Tibial nerve (tissue), 4 donors: ENCODE measurements around the gene HEMK1. TPM values are rescaled to one million over a fixed set of nuclear protein-coding genes. Genes with fewer than 3 reads are reported as not detected.
A peak's percentile ranks its signal among the peaks of the same experiment; 100 is the strongest.

Source experiments
- DNase-seq, 2 donors: peaks; one replicate each; pipeline ENCODE4 v3.0.0-alpha.2; 2019; ENCODE audit warnings: low spot score in 2 of 2
- H3K27ac ChIP-seq, 4 donors: fragments of 200-600 bp; sonication (generic) in 3 of 4; one replicate each; pipeline ENCODE4 v1.5.1; 2017 to 2019; ENCODE audit warnings: mild to moderate bottlenecking in 1 of 4
- H3K27me3 ChIP-seq, 2 donors: fragments of 200-600 bp; sonication (generic) in 1 of 2; one replicate each; pipeline versions ENCODE4 v1.5.1 to v1.6.0; 2017 to 2019
- H3K36me3 ChIP-seq, 3 donors: fragments of 200-600 bp; sonication (generic); one replicate each; pipeline ENCODE4 v1.5.1; 2018 to 2019
- H3K4me1 ChIP-seq, 4 donors: fragments of 200-600 bp; sonication (generic) in 3 of 4; one replicate each; pipeline ENCODE4 v1.5.1; 2017 to 2019
- H3K4me3 ChIP-seq, 4 donors: fragments of 200-600 bp; sonication (generic) in 3 of 4; one replicate each; pipeline ENCODE4 v1.5.1; 2017 to 2019; ENCODE audit warnings: mild to moderate bottlenecking in 1 of 4, moderate library complexity in 1 of 4
- H3K9me3 ChIP-seq, 4 donors: fragments of 200-600 bp; sonication (generic) in 3 of 4; one replicate each; pipeline ENCODE4 v1.5.1; 2017 to 2019
- EP300 ChIP-seq, 2 donors: sonication (generic); formaldehyde crosslinking; IDR thresholded peaks; one replicate each; pipeline ENCODE4 v1.6.1; 2017; ENCODE audit warnings: antibody characterized with exemption in 2 of 2, mild to moderate bottlenecking in 1 of 2
- POLR2A ChIP-seq, 2 donors: fragments of 450-650 bp; IDR thresholded peaks; one replicate each; pipeline ENCODE4 v1.6.1; 2017; ENCODE audit warnings: antibody characterized with exemption in 2 of 2, mild to moderate bottlenecking in 2 of 2, moderate library complexity in 2 of 2
- whole genome bisulfite sequencing, 2 donors: methylation state at CpG; one replicate each; pipeline ENCODE4 v1.1.5; 2018; 5-methylcytosine and 5-hydroxymethylcytosine counted together
- total RNA-seq, 4 donors: library from RNA; depleted of rRNA; stranded (reverse); fragments of >200 nt; gene quantifications; one replicate each; pipeline ENCODE4 v1.1.0, GENCODE V29; 2016
- TF ChIP-seq, protein P1 (sequence below), 5 experiments: fragments of 200-600 bp in 3 of 5; fragments of 450-650 bp in 2 of 5; sonication (generic) in 3 of 5; IDR thresholded peaks; one replicate each; pipeline ENCODE4 v1.5.1; 2016 to 2019; ENCODE audit warnings: antibody characterized with exemption in 5 of 5, mild to moderate bottlenecking in 3 of 5, moderate library complexity in 2 of 5

The HEMK1 gene
- total RNA-seq, 4 donors from 2014 or later = 6.9 to 10.2 (median 8.8) TPM

DNA sequence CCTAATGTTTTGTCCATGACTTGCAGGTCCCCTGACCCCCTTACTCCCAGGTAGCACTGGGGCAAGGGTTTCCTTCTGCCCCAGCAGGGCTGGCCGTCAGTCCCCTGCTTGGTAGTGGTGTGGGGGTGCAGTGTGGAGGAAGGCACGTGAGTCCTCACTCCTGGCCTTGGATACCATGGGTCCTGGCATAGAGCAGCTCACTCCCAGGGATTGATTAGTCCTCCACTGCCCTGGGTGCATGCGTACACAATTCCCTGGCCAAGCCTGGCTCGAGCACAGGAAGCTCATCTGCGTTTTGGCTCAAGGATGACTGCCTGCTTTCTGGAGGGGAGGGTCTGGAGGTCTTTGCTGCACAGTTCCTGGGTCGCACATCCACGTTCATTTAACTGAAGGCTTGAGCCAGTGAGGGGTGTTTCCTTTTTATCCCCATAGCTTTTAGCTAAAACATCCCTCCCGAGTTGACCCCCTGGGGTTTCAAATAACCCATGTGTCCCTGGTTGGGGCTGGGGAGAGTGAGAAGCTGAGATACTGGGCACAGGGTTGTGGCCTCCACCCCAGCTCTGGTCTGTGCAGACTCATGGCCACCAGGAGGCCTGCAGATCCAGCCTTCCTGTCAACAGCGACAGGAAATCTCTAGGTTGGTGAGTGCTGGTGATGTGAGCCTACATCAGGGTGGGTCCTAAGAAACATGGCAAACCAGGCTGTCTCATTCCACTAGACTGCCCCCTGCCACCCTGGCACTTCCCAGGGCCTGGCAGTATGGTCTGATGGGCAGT, 11.5 kb downstream of the HEMK1 start:
- TF ChIP-seq EP300 (IDR thresholded peaks at IDR 0.05) = no peak
- TF ChIP-seq, protein P1, sequence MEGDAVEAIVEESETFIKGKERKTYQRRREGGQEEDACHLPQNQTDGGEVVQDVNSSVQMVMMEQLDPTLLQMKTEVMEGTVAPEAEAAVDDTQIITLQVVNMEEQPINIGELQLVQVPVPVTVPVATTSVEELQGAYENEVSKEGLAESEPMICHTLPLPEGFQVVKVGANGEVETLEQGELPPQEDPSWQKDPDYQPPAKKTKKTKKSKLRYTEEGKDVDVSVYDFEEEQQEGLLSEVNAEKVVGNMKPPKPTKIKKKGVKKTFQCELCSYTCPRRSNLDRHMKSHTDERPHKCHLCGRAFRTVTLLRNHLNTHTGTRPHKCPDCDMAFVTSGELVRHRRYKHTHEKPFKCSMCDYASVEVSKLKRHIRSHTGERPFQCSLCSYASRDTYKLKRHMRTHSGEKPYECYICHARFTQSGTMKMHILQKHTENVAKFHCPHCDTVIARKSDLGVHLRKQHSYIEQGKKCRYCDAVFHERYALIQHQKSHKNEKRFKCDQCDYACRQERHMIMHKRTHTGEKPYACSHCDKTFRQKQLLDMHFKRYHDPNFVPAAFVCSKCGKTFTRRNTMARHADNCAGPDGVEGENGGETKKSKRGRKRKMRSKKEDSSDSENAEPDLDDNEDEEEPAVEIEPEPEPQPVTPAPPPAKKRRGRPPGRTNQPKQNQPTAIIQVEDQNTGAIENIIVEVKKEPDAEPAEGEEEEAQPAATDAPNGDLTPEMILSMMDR (IDR thresholded peaks at IDR 0.05) = no peak
- TF ChIP-seq POLR2A (IDR thresholded peaks at IDR 0.05) = no peak
- H3K4me1 ChIP-seq = peaks cover 0 to 5% (median 0%) of the 10 kb centered on the region in 4 donors
- no peak for DNase-seq
- no peaks in the 10 kb centered on the region for H3K9me3 ChIP-seq
- H3K36me3 ChIP-seq = peaks cover 0 to 93% (median 0%) of the 10 kb centered on the region in 3 donors
- no peak overlapping the region for H3K27ac ChIP-seq
- no peaks in the 10 kb centered on the region for H3K27me3 ChIP-seq
- H3K4me3 ChIP-seq = no peak overlapping the region
- 76 to 77% methylated on average over 9 of the region's 9 CpGs for WGBS, 2 donors

DNA sequence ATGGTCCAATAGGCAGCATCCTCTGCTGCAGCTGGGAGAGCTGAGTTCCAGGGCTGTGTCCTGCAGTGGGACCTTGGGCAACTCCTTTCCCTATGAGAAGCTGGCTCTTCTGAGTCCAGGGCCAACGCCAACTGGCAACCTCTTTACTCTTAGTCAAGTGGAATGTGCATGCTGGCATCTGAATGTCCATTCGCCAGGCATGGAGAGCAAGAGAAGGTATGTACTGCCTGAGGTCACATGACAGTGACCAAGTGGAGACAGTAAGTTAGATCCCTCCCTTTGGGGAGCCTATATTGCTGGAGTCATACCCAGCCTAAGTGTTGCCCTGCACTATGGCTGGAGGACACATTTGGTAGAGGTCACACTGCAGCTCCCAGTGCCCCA, 12.1 kb downstream of the HEMK1 start:
- no peak for TF ChIP-seq EP300 (IDR thresholded peaks at IDR 0.05)
- no peak for TF ChIP-seq POLR2A (IDR thresholded peaks at IDR 0.05)
- TF ChIP-seq, protein P1 (IDR thresholded peaks at IDR 0.05) = no peak
- no peak overlapping the region for H3K4me3 ChIP-seq
- no peak overlapping the region for H3K27ac ChIP-seq
- no peaks in the 10 kb centered on the region for H3K27me3 ChIP-seq
- H3K36me3 ChIP-seq = peaks cover 0 to 87% (median 0%) of the 10 kb centered on the region in 3 donors
- DNase-seq = no peak
- 86 to 92% methylated on average over 2 of the region's 2 CpGs for WGBS, 2 donors
- peaks cover 0 to 5% (median 0%) of the 10 kb centered on the region in 4 donors for H3K4me1 ChIP-seq
- no peaks in the 10 kb centered on the region for H3K9me3 ChIP-seq

DNA sequence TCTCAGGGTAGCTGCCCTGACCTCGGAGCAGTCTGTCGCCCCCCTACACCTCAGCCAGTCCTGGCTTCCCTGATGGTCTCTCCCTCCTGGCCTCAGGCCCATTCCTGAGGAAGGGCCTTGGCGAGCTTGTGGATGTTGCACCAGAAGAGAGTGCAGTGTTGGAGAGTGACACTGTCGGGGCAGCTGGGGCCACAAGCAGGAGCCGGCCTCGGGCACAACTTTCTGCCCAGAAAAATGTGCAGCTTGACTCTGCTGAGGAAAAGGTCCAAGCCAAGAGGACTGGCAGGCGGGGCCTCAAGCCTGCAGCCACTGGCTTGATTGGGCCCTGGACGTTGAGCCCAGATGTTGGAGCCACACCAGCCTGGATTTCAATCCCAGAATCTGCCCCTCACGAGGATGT, 12.8 kb downstream of the HEMK1 start:
- Histone ChIP-seq H3K27ac (peak overlapping the region in 1 of 4 donors; percentile 26), H3K27me3 (no peaks in the 10 kb centered on the region), H3K9me3 (no peaks in the 10 kb centered on the region), H3K36me3 (peaks cover 0 to 81% (median 0%) of the 10 kb centered on the region in 3 donors), H3K4me3 (no peak overlapping the region), H3K4me1 (peaks cover 0 to 5% (median 0%) of the 10 kb centered on the region in 4 donors)
- TF ChIP-seq, protein P1 (IDR thresholded peaks at IDR 0.05) = no peak
- TF ChIP-seq POLR2A (IDR thresholded peaks at IDR 0.05) = no peak
- no peak for TF ChIP-seq EP300 (IDR thresholded peaks at IDR 0.05)
- WGBS, 2 donors = 68 to 73% methylated on average over 3 to 9 of the region's 9 CpGs
- DNase-seq = no peak

DNA sequence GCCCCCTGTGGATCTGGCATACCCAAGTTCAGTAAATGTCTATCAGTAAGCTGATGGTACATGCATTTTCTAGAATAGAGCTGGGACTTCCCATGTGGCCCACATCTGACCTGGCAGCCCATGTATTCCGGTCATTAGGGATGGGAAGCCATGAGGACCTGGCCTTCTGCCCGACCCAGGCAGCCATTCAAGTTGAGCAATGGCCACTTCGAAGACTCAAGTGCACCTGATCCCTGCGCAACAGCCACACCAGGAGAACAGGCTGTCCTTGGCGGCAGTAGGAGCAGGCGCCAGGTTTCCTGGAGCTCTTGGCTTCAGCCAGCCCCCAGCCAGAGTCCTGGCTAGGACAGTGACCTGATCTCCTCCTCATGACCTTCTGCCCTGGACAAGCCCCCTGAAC, 14.6 kb downstream of the HEMK1 start:
- no peaks in the 10 kb centered on the region for H3K9me3 ChIP-seq
- no peaks in the 10 kb centered on the region for H3K27me3 ChIP-seq
- H3K27ac ChIP-seq = peak overlapping the region in 1 of 4 donors; percentile 61
- peak; percentile 63 to 78 for DNase-seq
- H3K36me3 ChIP-seq = peaks cover 0 to 63% (median 0%) of the 10 kb centered on the region in 3 donors
- H3K4me3 ChIP-seq = no peak overlapping the region
- peak; percentile 64 to 87 for TF ChIP-seq EP300 (IDR thresholded peaks at IDR 0.05)
- TF ChIP-seq, protein P1 (IDR thresholded peaks at IDR 0.05) = no peak
- peaks cover 0 to 5% (median 0%) of the 10 kb centered on the region in 4 donors for H3K4me1 ChIP-seq
- 90 to 95% methylated on average over 4 to 6 of the region's 6 CpGs for WGBS, 2 donors

DNA sequence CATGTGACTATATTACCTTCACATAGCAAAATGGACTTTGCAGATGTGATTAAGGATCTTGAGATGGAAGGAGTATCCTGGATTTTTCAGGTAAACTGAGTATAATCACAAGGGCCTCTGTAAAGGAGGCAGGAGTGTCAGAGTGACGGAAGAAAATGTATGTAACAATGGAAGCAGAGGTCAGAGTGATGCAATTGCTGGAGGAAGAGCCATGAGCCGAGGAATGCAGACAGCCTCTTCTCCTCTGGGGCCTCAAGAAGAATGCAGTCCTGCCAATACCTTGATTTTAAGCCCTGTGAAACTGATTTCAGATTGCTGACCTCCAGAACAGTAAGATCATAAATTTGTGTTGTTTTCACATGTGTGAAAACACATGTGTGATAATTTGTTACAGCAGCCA, 15.1 kb downstream of the HEMK1 start:
- no peak for DNase-seq
- Histone ChIP-seq H3K4me3 (no peak overlapping the region), H3K9me3 (no peaks in the 10 kb centered on the region), H3K27ac (peak overlapping the region in 1 of 4 donors; percentile 61), H3K36me3 (peaks cover 0 to 58% (median 0%) of the 10 kb centered on the region in 3 donors), H3K27me3 (no peaks in the 10 kb centered on the region), H3K4me1 (peaks cover 0 to 5% (median 0%) of the 10 kb centered on the region in 4 donors)
- WGBS, 2 donors = 43 to 53% methylated on average over 2 of the region's 2 CpGs
- no peak for TF ChIP-seq EP300 (IDR thresholded peaks at IDR 0.05)
